Activated CD4-positive, CD25-positive, alpha-beta regulatory T cell treated with anti-CD3 and anti-CD28 coated beads, Interleukin-2, amount 50 U/mL, for 24 hours (primary cell): Measurements from ENCODE around the gene TMEM121.

ENCODE experiments used
- ATAC-seq, 2 donors: fragments of 150-1000 bp; cut with Tn5 transposase; one replicate each; pipeline ENCODE4 v1.10.0; 2021; ENCODE audit warnings: mild to moderate bottlenecking in 1 of 2, moderate library complexity in 1 of 2

The TMEM121 gene

GRCh38 chr14:105525861-105526775, at the start of gene TMEM121:
TSS of gene TMEM121 (plus strand) at chr14:105526583. CDS start at chr14:105528835, 2,252 bp downstream.
- ATAC-seq: no peak

GRCh38 chr14:105476831-105477659, 49.3 kb upstream of the TMEM121 start:
- no peak for ATAC-seq

- no peak for ATAC-seq
Observed at GRCh38 chr14:105477660-105478397, 48.6 kb upstream of the TMEM121 start.

GRCh38 chr14:105478398-105479251, 47.8 kb upstream of the TMEM121 start:
- ATAC-seq: no peak

GRCh38 chr14:105479431-105480158, 46.8 kb upstream of the TMEM121 start:
- ATAC-seq: no peak

- ATAC-seq: no peak
Observed at GRCh38 chr14:105480199-105480746, 46.1 kb upstream of the TMEM121 start.

- peak; percentile 63 to 72 for ATAC-seq
Observed at GRCh38 chr14:105480807-105481801, 45.3 kb upstream of the TMEM121 start.

- ATAC-seq: peak; percentile 64 to 75
Observed at GRCh38 chr14:105481886-105482457, 44.4 kb upstream of the TMEM121 start.

- ATAC-seq: no peak
Observed at GRCh38 chr14:105482486-105483110, 43.8 kb upstream of the TMEM121 start.

- no peak for ATAC-seq
Observed at GRCh38 chr14:105483300-105484068, 42.9 kb upstream of the TMEM121 start.

- no peak for ATAC-seq
Observed at GRCh38 chr14:105484069-105484996, 42.0 kb upstream of the TMEM121 start.

GRCh38 chr14:105484997-105485393, 41.4 kb upstream of the TMEM121 start:
- ATAC-seq: no peak

GRCh38 chr14:105485739-105486162, 40.6 kb upstream of the TMEM121 start:
- no peak for ATAC-seq

GRCh38 chr14:105486163-105486973, 40.0 kb upstream of the TMEM121 start, which contains the start of gene CRIP1:
TSS of gene CRIP1 (plus strand) at chr14:105486886. CDS start at chr14:105487260, 374 bp downstream.
- ATAC-seq: no peak

- no peak for ATAC-seq
Observed at GRCh38 chr14:105486974-105487448, 39.4 kb upstream of the TMEM121 start.
